VCaP (cell line): ENCODE data around the gene ZNF710.

Source experiments
- H3K27ac ChIP-seq: fragments of 450-650 bp; 2 replicates; pipeline ENCODE4 v1.5.1; 2017
- TF ChIP-seq, protein P1 (sequence below): fragments of 450-650 bp; conservative IDR thresholded peaks from 2 replicates; pipeline ENCODE4 v1.5.1; 2017; ENCODE audit warnings: mild to moderate bottlenecking, moderate library complexity

Gene ZNF710

DNA sequence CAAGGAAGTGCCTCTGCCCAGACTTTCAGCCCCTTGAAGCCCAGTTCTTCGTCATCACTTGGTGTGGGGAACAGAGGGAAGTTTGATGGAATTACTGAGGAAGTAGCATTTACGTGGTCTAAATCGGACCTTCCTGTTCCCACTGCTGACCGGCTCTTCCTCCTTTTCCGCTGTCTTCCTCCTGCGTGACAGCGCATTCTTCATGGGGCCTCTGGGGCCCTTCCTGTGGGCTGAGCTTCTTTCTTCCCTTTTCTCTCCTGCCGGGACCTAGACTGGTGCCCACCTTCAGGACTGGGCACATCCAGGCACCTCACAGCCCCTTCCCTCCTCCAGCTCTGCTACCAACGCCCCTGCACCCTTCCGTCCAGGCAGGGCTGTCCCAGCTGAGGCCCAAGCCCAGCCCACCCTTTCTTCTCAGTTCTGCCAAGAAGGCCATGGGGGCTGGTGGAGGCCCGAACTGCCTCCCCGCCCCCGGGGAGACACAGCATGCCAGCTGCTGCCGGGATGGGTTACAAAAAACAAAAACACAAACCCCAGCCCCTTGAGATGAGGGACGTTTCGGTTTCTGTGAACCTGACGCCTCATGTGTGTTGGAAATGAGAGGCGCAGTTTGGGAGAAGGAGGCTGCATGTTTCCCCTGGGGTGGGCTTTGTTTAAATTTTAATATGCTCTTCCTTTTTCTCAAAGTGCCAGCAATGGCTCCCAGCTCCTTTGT, 19.1 kb downstream of the ZNF710 start:
- no peak overlapping the region for H3K27ac ChIP-seq
- TF ChIP-seq, protein P1, sequence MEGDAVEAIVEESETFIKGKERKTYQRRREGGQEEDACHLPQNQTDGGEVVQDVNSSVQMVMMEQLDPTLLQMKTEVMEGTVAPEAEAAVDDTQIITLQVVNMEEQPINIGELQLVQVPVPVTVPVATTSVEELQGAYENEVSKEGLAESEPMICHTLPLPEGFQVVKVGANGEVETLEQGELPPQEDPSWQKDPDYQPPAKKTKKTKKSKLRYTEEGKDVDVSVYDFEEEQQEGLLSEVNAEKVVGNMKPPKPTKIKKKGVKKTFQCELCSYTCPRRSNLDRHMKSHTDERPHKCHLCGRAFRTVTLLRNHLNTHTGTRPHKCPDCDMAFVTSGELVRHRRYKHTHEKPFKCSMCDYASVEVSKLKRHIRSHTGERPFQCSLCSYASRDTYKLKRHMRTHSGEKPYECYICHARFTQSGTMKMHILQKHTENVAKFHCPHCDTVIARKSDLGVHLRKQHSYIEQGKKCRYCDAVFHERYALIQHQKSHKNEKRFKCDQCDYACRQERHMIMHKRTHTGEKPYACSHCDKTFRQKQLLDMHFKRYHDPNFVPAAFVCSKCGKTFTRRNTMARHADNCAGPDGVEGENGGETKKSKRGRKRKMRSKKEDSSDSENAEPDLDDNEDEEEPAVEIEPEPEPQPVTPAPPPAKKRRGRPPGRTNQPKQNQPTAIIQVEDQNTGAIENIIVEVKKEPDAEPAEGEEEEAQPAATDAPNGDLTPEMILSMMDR, result no peak

- TF ChIP-seq, protein P1, result no peak
- H3K27ac ChIP-seq, result no peak overlapping the region
Measured at GRCh38 chr15:90020936-90021507, 19.9 kb downstream of the ZNF710 start.

GRCh38 chr15:90022345-90022744, 21.2 kb downstream of the ZNF710 start:
- H3K27ac ChIP-seq, result no peak overlapping the region
- TF ChIP-seq, protein P1, result no peak

DNA sequence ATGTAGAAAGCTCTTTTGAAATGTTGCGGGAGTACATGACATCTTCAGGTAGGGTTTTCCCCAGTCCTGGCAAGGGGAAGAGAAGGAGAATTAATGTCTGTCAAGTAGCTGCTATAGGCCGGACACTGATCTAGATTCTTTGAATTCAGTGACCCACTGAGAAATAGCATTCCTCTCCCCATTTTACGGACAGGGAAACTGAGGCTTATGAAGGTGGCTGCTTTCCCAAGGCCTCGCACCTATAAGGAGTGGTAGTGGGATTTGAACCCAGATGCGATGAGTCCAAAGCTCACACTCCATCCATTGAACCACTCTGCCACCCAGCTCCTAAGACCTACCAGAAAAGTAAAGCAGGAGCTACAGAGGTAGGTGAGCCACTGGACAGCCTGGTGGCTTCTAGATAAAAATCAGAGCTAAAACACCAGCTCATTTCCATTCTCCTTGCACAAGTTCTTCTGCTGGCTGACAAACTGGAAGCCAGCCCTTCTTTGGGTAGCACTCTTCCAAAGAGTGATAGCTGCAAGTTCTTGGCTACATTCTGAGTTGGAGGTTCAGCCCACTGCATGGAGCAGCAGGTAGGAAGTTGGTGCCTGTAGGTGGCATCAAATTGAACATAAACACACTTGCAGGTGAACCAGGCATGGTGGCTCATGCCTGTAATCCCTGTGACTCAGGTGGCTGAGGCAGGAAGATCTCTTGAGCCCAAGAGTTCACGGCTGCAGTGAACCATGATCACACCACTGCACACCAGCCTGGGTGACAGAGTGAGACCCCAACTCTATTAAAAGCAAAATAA, 22.0 kb downstream of the ZNF710 start:
- H3K27ac ChIP-seq, result no peak overlapping the region
- TF ChIP-seq, protein P1, result no peak

- TF ChIP-seq, protein P1, result no peak
- no peak overlapping the region for H3K27ac ChIP-seq
Measured at GRCh38 chr15:90024406-90024805, 23.3 kb downstream of the ZNF710 start.

- no peak overlapping the region for H3K27ac ChIP-seq
Measured at GRCh38 chr15:90025489-90026033, 24.4 kb downstream of the ZNF710 start.

More at GRCh38 chr15:90025489-90026033, 24.4 kb downstream of the ZNF710 start:
- TF ChIP-seq, protein P1, result no peak
